ENCODE results near the gene APBB1IP.

APBB1IP gene

DNA sequence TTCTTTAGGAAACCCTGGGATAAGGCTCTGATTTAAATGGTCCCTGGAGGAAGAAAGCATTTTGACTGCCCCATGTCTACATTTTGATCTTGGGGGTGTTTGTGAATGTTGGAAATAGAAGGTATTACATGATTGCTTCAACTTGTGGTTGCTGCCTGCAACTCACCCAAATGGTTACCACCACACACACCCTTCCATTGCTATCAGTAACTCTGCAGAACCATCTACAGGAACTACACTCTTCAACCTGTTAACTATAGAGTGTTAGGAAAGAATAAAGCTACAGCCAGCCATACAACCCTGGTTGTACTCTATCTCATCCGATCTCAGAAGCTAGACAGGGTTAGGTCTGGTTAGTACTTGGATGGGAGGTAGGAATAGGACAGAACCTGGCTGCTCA is 71.2 kb downstream of the APBB1IP start:
- FAIRE-seq: no peak

DNA sequence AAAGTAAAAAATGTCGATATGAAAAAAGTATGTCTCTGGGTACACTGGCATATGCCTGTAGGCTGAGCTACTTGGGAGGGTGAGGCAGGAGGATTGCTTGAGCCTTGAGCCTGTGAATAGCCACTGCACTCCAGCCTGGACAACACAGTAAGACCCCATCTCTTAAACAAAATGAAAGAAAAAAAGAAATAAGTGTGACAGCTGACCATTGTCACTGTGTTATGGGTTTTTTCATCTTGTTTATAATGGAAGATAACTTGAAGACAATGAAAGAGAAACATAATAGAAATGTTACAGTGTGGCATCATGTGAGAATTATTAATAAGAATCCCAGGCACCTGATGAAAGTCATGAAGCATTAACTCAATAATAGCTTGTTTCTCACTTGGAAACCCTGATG is 75.0 kb downstream of the APBB1IP start:
- FAIRE-seq: no peak

DNA sequence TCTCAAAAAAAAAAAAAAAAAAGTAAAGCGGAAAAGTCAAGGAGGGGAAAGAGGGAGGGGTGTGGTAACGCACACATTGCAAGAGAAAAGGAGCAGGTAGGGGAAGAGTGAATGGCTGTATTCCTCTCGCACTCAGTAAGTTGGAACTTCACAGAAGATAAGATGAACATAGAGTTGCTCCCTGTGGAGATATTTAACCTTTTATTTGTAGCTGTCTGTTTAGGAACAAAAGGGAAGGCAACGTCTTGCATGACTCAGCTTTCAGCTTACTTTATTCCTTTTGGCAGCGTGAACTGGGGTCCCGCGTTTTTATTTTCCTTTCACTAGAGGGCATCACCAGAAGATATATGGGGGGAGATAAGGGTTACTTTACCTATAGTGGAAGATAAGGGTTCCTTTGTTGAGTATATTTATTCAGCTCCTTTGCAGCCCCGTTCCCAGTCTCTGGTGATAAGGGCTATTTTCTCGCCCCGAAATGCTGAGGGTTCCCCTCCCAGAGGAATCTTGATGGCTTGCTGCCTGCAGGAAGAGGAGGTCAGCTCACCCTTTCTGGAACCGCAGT is 78.5 kb downstream of the APBB1IP start:
- FAIRE-seq: no peak

DNA sequence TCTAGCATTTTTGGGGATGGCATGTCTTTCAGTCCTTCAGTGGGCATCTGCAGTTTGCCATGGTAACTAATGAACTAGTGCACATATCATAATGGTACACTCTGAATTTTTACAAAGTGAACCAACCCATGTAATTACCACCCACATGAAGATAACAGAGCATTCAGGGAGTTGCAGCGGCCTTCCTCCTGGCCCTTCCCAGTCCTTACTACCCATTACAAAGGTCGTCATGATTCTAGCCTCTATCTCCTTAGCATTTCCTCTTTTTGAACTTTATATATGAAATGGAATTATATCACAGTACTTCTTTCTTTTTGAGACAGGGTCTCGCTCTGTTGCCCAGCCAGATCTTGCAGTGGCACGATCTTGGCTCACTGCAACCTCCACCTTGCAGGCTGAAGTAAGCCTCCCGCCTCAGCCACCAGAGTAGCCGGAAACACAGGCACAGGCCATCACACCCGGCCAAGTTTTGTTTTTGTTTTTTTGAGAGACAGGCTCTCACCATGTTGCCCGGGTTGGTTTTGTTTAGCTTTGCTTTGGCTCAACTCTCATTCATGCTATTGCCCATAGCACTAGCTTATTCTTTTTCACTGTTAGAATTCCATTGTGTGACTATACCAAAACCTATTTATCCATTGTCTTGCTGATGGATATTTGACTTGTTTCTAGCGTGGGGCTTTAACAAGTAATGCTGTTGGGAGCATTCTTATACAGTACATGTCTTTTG is 79.2 kb downstream of the APBB1IP start:
- no peak for FAIRE-seq

DNA sequence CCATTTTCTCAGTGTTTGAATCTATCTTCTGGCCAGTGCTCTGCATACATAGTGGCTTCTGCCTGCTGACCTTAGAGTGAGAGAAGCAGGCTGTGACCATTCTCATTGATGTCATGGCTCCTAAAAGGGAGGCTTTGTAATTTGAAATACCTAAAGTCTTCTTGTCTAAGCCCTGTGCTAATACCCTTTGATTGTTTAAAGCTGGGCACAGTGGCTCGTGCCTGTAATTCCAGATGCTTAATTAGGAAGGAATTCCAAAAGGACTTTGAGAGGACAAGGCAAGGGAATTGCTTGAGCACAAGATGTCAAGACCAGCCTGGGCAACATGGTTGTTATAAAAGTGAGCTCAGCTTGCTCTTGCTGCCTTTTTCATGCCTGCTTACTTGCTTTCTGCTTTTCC is 81.7 kb downstream of the APBB1IP start:
- FAIRE-seq: no peak

DNA sequence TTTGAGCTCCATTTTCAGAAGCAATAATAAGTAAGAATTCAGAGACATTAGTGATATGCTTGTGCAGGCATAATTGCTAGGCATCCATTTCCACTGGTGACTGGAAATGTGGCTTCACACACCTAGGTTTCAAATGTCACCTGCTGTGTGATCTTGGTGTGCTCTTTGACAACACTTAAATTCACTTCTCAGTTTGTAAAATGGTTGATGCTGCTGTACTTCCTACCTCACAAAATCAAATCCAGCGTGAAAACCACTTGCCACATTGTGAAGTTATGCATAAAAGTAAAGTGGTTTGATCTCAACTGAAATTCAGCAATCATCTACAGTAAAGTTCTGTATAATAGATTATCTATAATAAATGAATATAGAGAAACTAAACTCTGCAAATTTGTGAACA is 82.4 kb downstream of the APBB1IP start:
- no peak for FAIRE-seq

DNA sequence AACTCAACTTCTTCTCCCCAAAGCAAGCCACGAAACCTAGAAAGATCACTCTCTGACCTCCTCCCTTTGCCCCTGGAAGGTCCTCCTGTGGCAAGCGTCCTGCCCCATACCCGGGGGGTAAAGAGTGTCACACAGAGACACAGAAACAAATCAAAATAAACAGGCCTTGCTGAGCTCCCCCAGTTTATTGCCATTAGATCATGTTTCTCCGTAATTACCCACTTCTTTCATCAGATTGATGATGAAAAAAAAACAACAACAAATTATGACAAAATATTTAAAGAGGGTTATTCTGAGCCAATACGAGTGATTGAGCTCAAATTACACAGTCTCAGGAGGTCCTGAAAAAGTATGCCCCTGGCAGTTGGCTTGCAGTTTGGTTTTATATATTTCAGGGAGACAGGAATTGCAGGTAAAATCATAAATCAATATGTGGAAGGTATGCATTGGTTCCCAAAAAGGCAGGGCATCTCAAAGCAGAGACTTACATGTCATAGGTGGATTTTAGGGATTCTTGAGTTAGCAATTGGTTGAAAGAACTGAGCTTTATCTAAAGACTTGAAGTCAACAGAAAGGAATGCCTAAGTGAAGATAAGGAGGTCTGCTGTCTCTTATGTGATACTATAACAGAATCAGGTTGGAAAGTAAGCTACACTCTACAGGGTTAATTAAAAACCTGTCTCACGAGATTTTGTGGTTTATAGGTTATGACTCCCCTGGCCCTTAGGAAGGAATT is 86.2 kb downstream of the APBB1IP start:
- no peak for FAIRE-seq

DNA sequence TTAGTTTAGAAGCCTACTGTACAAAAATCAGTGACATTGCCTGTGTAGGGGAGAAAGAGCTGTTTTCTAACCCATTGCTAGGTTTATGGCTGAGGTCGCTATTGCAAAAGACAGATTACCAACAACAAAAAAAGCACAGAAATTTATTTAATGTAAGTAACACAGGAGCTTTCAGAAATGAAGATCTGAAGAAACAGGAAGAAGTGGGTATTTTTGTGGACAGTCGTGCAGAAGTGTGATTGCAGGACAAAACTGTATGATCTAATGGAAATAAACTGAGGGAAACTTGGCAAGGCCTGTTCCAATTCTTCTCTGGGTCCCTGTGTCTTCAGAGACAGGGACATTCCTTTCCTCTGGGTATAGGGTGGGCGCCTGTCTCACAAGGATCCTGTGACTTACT is 87.4 kb downstream of the APBB1IP start:
- no peak for FAIRE-seq

DNA sequence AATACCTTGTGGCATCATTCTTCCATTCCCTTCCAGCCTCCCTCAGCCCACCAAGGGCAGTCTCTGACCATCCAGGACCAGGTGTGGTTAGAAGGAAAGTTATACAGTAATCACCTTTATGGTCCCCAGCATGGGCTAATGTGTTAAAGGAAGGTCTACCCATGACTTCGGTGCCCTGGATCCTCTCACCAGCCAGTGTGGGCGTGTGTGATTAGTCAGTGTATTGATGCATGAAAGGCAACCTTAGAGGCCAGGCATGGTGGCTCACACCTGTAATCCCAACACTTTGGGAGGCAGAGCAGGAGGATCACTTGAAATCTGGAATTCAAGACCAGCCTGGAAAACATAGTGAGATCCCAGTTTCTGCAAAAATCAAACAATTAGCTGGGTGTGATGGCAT is 88.9 kb downstream of the APBB1IP start:
- no peak for FAIRE-seq

DNA sequence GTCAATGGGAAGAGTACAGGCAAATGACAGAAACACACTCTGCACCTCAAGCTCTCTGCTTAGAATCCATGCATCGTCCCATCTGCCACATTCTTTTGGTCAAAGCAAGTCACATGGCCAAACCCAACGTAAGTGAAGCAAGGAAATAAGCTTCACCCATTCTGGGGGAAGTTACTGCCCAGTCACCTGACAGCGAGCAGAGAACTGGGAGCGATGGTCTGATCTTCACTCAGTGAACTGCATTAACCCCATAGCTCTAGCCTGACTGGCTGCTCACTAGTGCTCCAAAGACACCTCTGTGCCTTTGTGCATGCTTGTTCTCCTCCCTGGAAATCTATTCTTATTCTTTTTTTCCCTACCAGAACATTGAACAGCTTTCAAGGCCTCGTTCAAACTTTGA is 89.9 kb downstream of the APBB1IP start:
- FAIRE-seq: no peak

DNA sequence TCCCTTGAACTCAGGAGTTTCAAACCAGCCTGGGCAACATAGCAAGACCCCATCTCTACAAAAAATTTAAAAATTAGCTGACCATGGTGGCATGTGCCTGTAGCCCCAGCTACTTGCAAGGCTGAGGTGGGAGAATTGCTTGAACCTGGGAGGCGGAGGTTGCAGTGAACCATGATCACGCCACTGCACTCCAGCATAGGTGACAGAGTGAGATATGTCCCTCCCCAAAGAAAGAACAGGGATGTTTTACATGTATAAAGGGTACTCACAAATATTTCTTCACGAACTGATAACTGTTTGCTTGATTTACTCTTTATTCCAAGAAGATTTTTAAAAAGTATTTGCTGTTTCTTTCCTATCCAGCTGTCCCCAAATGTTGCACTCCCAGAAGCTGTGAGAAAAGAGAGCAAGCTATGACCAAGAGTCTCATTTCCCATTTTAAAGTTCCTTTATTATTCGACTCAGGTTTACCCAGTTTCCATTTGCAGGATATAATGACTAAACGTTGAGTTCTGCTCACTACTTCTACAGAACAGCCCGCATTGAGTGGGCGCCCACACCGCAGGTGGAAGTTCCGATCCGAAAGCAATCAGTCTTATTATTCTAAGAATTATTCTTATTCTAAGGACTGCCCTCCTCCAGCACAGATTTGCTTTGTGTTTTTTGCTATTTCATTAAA is 90.7 kb downstream of the APBB1IP start:
- no peak for FAIRE-seq

DNA sequence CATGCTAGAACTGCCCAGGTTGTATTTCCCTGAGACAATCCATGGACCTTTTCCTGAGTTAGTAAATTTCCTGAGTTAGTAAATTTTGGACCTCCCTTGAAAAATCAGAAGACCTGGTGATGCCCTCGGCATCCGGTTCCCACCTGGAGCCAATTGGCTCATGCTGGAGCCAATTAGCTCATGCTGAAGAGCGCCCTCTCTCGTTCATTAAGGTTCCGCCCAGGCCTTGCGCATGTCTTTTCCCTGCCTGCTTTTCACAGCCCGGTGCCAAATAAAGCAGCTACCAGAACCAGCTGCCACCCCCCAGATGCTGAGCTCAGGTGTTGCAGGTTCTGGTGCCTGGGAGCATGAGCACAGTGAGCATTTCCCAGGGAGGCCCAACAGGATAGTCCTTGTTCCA is 96.2 kb downstream of the APBB1IP start:
- no peak for FAIRE-seq

DNA sequence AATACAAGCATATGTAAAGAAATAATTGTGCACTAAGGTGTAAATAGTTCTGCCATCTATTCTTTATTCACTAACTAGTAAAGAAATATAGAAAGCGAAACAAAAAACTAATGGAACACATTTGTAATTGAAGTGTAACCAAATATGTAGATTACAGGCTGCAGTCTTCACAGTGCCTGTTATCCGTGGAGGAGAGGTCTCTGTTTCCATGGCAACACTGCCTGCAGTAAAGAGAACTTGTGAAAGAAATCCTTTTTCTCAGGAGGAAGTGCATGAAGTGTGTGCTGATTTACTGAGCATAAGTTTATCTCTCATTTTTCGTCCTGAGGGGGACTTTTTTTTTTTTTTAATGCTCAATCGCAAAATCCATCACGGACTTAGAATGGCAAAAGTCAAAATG is 102.5 kb downstream of the APBB1IP start:
- no peak for FAIRE-seq

DNA sequence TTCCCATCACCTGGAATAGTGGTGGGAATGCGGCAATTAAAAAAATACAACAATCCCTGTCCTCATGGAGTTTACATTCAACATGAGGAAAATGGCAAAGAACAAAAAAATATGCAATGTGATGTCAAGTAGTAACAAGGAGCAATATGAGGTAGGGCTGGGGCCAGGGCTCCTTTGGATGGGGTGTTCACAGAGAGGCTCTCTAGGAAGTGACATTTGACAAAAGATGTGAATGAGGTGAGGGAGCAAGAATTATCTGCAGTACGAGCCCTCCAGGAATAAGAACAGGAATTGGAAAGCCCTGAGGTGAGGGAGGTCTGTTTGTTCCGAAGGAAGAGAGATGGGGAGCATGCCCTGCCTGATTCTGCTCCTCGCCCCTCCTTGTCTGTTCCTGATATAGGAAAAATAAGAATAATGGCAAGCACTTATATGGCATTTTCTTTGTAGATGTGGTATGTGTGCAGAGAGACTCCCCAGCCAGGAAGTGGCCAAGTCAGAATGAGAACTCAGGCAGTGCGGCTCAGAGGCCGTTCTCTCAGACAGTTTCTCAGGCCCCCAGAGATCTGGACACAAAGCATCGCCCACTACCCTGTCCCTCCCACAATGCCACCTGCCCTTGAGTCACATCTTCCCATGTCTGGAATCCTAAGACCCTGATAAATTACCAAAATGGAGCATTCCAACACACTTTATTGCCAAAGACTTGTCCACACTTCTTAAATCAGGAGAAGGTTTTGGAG is 105.6 kb downstream of the APBB1IP start:
- FAIRE-seq: no peak

DNA sequence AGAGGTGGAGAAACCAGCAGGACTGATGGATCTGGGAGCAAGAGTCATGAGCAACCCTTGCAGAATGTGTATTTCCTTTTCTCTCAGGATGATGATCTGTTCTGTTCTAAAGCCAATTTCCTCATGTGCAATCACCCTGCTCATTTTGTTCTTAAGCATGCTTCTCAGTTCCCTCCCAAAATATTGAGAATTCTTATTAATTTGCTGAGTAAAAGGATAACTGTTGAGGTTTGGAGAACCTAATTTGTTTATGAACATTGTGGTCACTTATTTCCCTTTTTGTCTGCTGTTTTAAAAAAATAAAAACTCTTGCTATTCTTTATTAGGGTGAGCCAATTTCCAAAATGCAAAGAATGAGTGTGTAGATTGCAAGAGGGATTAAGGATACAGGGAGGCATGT is 106.8 kb downstream of the APBB1IP start:
- no peak for FAIRE-seq

DNA sequence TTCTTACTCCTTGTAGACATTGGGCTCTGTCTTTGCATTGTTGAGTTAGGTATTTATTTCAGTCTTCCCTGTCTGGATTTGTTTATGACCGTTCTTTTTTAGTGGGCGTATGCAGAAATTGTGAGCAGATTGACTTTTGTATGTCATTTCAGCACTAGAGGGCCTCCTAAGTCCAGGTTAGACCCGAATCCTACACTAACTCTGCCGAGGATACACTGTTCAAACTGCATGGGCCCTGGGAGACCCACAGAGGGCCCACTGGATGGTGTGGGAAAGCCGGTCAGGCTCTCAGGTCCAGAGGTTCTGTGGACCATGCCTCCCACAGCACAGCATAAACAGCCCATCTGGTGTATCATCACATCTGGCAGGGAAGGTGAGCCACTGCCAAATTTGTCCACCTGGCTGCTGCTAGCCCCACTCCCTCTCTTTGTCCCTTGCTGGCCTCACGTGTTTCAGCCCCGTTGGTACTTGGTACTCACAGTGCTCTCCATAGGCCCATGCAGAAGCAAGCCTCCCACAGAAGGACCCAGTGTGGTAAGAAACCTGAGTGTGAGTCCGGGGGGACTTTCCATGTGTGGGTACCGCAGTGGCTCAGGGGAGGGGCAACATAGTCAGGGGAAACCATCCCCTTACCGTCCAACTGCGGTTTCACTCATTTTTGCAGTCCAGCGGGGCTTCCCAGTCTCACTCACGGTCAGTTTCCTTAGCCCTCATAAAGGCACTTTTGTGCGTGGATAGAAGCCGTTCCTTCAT is 112.8 kb downstream of the APBB1IP start:
- FAIRE-seq: peak; percentile 66

DNA sequence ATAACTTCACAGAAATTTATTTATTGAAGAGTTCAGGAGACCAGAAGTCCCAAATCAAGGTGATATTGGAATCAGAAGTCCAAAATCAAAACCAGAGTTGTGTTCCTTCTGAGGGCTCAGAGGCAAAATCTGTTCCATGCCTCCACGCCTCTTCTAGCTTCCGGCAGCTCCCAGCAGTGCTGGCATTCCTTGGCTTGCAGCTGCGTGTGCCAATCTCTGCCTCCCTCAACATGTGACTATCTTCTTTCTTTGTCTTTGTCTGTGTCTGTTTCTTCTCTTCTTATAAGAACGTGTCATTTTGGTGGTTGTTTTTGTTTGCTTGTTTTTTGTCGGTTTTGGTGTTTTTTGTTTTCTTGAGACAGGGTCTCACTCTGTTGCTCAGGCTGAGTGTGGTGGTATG is 116.1 kb downstream of the APBB1IP start:
- no peak for FAIRE-seq

DNA sequence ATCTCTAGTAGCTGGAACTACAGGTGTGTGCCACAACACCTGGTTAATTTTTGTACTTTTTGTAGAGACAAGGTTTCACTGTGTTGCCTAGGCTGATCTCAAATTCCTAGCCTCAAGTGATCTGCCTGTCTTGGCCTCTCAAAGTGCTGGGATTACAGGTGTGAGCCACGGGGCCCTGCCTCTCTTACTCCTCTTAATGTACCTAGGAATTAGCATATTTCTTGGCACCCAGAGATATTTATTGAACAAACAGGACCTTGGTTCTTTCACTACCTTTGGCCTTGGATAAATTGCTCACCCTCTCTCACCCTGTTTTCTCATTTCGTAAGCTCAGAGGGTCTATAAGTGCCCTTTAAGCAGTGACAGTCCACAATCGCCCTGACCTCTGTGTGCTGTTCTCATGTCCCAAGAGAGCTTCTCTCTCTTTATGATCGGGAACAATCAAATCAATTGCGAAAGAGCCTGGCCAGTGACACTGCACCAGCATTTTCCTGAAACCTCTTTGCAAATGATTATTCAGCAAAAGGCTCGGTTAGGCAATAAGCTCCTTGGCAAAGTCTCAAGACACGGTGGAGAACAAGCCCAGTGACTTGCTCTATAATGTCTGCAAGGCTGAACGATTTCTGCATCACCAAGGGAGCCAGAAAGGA is 117.7 kb downstream of the APBB1IP start:
- no peak for FAIRE-seq

DNA sequence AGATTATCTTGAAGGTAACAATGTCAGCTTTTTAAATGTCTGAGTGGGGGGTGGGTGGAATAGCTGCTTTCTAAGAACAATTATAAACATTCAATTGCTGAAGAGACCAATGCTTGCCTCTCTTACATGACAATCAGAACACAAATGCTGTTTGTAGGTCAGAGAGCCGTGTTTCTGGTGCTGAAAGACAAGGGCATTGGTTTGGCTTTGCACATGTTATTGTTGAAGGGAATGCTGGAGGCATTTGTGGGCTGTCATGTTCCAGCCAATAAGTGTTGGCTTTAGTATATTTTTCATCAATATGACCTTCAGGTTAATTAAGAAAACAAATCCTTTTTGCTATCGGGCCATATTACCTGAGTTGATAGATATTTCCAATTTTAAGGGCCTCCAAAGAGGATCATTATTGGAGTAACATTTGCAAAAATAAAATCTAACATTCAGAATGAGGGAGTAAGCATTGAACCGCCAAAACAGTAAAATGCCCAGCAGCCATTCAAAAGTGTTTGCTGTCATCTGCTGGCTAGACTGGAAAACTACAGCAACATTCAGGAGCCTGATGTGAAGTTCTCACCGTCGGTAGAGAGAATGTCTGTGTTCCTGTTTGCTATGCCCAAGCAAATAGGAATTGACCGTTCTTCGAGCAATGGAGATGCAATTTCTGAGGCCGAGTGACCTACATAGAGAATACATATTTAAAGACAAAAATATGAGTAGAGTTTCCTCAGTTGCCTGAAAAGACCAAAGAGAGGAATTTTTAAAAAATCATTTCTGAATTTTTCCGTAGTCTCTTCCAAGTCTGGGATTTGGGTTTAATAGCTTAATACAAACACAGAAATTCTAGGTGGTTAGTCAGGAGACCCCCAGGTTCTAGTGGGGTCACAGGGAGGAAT is 118.9 kb downstream of the APBB1IP start:
- peak; percentile 80 for FAIRE-seq

DNA sequence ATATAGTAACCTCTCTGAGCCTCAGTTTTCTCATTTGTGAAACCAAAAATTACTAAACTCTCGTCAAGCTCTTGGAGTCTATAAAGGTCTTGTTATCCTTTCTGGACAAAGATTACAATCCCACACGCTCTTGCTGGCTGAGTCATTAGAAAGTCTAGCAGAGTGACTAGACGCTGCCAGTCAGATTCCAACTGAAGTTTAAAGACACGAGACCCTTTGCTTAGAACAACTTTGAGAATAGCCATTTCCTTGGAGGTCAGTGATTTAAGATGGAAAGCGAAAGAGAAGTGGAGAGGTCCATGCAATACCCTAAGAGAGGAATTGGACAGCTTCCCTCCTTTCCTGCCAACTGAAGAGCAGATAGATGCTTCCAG is 119.5 kb downstream of the APBB1IP start:
- no peak for FAIRE-seq

Measured in G401.6 (cell line).